ENCODE results near the gene ZNF521. TPM values are rescaled to one million over a fixed set of nuclear protein-coding genes. Genes with fewer than 3 reads are reported as not detected.

The ZNF521 gene
- total and polyA plus RNA-seq, 10 of the 15 experiments (the other 5 are each of a cell fraction or from before 2014, with no cell fraction given): 0.02 to 0.05 (median 0.04) TPM; not detected in 6

DNA sequence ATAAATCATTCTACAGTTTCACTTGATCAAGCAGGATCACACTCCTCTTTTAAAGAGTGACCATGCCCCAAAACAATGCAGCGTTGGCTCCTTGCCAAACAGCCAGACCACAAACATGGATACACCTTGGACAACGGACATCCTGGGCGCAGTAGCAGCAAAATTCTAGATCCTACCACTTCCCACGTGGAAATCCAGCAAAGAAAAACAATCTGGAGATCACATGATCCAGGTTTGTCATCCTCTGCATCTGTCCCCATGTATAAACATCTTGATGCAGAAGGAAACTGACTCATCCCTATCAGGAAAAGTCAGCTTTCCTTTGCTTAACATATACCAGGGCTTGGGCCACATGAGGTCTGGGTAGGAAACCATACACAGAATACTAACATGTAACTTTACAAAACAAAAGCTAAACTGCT is 53.1 kb downstream of the ZNF521 start (continued):
- no peak for TF ChIP-seq SRF (IDR thresholded peaks at IDR 0.05; ENCODE audit: low read depth in 2 of 2, low read length in 2 of 2)
- no peak for TF ChIP-seq TAF1 (IDR thresholded peaks at IDR 0.05; ENCODE audit: borderline replicate concordance, low read depth, low read length)
- no peak for TF ChIP-seq POLR2A (IDR thresholded peaks at IDR 0.05; ENCODE audit: low read depth, low read length)

- 16% methylated on average over 2 of the region's 2 CpGs for WGBS (ENCODE audit: insufficient coverage, insufficient replicate concordance, low lambda C conversion rate, missing lambda C conversion rate)
- SMC1A ChIA-PET (ENCODE audit: uncharacterized antibody, unreplicated experiment): no interaction called here
- POLR2A ChIA-PET: no interaction called here
- ATAC-seq (no peak), DNase-seq (ENCODE audit: low read depth, low spot score) (no peak), FAIRE-seq (no peak)
- H4K20me1 ChIP-seq (ENCODE audit: control insufficient read depth, insufficient read depth): no peaks in the 10 kb centered on the region
- no peak overlapping the region for H3K27ac ChIP-seq (ENCODE audit: control insufficient read depth, insufficient read depth)
- no TSS peak for BruUV-seq (replicated peaks)
- H3K9me3 ChIP-seq (replicated peaks; ENCODE audit: control insufficient read depth, insufficient read depth, low read length): no peaks in the 10 kb centered on the region
- no peak overlapping the region for H3K9ac ChIP-seq (ENCODE audit: control insufficient read depth, insufficient read depth, low read length)
- H3K4me3 ChIP-seq: no peak overlapping the region
- in situ Hi-C loops (cut with MboI): no loop called here
- H2AFZ ChIP-seq (ENCODE audit: control insufficient read depth, low read depth, low read length): no peak overlapping the region
- H3K4me2 ChIP-seq (ENCODE audit: control insufficient read depth, insufficient read depth): no peak overlapping the region
- intact Hi-C loops (cut with micrococcal nuclease; ENCODE audit: unreplicated experiment): no loop called here
- no peaks in the 10 kb centered on the region for H3K79me2 ChIP-seq (ENCODE audit: control insufficient read depth, insufficient read depth, low read length)
- no peaks in the 10 kb centered on the region for H3K4me1 ChIP-seq (ENCODE audit: control insufficient read depth, insufficient read depth, low read length)
- no peaks in the 10 kb centered on the region for H3K36me3 ChIP-seq (ENCODE audit: control insufficient read depth in 2 of 2, insufficient read depth in 2 of 2, low read length in 1 of 2)
- H3K27me3 ChIP-seq (replicated peaks in 1 of 2; ENCODE audit: control insufficient read depth in 2 of 2, insufficient read depth in 2 of 2, low read length in 1 of 2): no peaks in the 10 kb centered on the region
- RAD21 ChIA-PET (ENCODE audit: unreplicated experiment): no interaction called here
- CTCF ChIA-PET: interaction anchor here (0.6 kb wide), 1 partner anchor 604 kb away, joined by 3 read pairs; no protein-coding TSS in a partner anchor
- TF ChIP-seq NFYB (IDR thresholded peaks at IDR 0.05; ENCODE audit: insufficient read depth, low read depth, low read length) (no peak), CHD1 (IDR thresholded peaks at IDR 0.05; ENCODE audit: low read depth, low read length) (no peak), POLR2A (IDR thresholded peaks at IDR 0.05; ENCODE audit: low read depth, low read length) (no peak), ATF7 (IDR thresholded peaks at IDR 0.05; ENCODE audit: low read depth) (no peak), CBFB (IDR thresholded peaks at IDR 0.05; ENCODE audit: low read depth) (no peak), ZNF687 (IDR thresholded peaks at IDR 0.05) (no peak), MEF2B (IDR thresholded peaks at IDR 0.05; ENCODE audit: partially characterized antibody, poor library complexity, severe bottlenecking) (no peak), NBN (IDR thresholded peaks at IDR 0.05) (no peak), JUNB (IDR thresholded peaks at IDR 0.05) (no peak), NR2F1 (conservative IDR thresholded peaks at IDR 0.05) (no peak), IRF5 (IDR thresholded peaks at IDR 0.05; ENCODE audit: borderline replicate concordance) (no peak), CEBPB (IDR thresholded peaks at IDR 0.05; ENCODE audit: borderline replicate concordance in 1 of 2, low read depth in 2 of 2, low read length in 2 of 2) (no peak), SUPT20H (IDR thresholded peaks at IDR 0.05; ENCODE audit: borderline replicate concordance, control insufficient read depth, low read depth, low read length) (no peak)
- TF ChIP-seq, protein P1, sequence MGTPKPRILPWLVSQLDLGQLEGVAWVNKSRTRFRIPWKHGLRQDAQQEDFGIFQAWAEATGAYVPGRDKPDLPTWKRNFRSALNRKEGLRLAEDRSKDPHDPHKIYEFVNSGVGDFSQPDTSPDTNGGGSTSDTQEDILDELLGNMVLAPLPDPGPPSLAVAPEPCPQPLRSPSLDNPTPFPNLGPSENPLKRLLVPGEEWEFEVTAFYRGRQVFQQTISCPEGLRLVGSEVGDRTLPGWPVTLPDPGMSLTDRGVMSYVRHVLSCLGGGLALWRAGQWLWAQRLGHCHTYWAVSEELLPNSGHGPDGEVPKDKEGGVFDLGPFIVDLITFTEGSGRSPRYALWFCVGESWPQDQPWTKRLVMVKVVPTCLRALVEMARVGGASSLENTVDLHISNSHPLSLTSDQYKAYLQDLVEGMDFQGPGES (IDR thresholded peaks at IDR 0.05): no peak
- TF ChIP-seq, protein P2, sequence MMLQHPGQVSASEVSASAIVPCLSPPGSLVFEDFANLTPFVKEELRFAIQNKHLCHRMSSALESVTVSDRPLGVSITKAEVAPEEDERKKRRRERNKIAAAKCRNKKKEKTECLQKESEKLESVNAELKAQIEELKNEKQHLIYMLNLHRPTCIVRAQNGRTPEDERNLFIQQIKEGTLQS (IDR thresholded peaks at IDR 0.05; ENCODE audit: borderline replicate concordance, extremely low read depth, low read depth, low read length): no peak
These were observed 56.3 kb downstream of the ZNF521 start for GRCh38 chr18:25295624-25296138.
